GM12892 (cell line): ENCODE results near the gene IQGAP1.
A peak's percentile ranks its signal among the peaks of the same experiment; 100 is the strongest.

ENCODE experiments used
- DNase-seq: peaks from one replicate; pipeline ENCODE4 v3.0.0; 2011; ENCODE audit not compliant: insufficient read length
- FAIRE-seq: peaks from 2 replicates; lab custom pipeline; 2011; peaks lifted over from hg19 to GRCh38; lab: Jason Lieb, UNC
- POLR2A ChIP-seq: IDR thresholded peaks from 2 replicates; pipeline ENCODE4 v1.6.1; 2011; ENCODE audit warnings: low read depth, low read length, control low read depth
- POLR2AphosphoS5 ChIP-seq: IDR thresholded peaks from 2 replicates; pipeline ENCODE4 v1.6.1; 2011; ENCODE audit warnings: low read depth, low read length, control low read depth
- TAF1 ChIP-seq: IDR thresholded peaks from 2 replicates; pipeline ENCODE4 v1.6.1; 2011; ENCODE audit warnings: low read depth, mild to moderate bottlenecking, control low read depth, low read length, borderline replicate concordance

IQGAP1 gene

GRCh38 chr15:90381515-90381914 is 6.5 kb upstream of the IQGAP1 start:
- FAIRE-seq (no peak), DNase-seq (no peak)
- TF ChIP-seq TAF1 (no peak), POLR2A (no peak), POLR2AphosphoS5 (no peak)

GRCh38 chr15:90382320-90382719 is 5.7 kb upstream of the IQGAP1 start:
- FAIRE-seq, result no peak
- DNase-seq, result no peak
- TF ChIP-seq POLR2A (no peak), TAF1 (no peak), POLR2AphosphoS5 (no peak)

- DNase-seq (no peak), FAIRE-seq (no peak)
- TF ChIP-seq TAF1 (no peak), POLR2A (no peak), POLR2AphosphoS5 (no peak)
Observed at GRCh38 chr15:90386221-90386620, 1.8 kb upstream of the IQGAP1 start.

DNA sequence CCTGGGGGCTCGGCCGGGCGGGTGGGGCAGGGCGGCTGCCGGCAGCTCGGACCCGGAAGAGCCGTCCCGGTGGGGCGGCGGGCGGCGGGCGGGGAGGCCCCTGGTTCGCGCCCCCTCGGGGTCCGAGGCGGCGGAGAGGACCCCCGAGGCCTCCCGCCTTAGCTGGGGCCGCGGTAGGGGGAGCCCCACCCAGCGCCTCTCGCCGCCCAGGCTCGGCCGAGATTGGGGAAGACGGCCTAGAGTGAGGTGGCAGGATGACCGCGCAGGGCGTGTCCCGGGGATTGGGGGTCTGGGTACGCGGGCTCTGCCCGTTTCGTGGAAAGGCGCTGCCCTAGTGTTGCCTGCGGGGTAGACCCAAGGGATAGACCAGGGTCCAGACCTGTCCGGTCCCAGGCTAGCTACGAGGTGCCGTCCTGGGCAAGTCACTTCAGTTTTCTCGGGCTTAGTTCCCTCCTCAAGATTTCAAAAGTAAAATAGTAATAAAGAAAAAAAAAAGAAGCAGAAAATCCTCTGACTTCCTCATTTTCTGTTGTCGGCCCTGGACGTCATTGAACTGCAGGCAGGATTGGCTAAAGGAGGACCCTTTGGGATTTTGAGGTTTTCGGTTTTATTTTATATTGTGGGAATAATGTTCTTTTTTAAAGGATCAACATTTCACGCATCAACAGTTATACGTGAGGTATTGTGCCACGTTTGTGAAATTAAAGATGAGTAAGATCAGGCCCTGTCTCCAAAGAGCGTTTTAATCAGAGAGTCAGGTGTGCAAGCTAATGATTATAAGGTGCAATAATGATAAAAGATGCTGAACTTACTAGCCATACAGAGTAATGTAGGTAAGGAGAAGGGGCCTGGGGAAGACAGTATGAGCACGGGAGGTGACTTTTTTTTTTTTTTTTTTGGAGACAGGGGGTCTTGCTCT is 679 bp downstream of the IQGAP1 start:
- TF ChIP-seq POLR2AphosphoS5 (no peak), TAF1 (0 out of 2 replicates have a peak, but pooled peaks have one; percentile 2)
- FAIRE-seq (no peak), DNase-seq (peak; percentile 53)

GRCh38 chr15:90389513-90389912 is 1.5 kb downstream of the IQGAP1 start:
- FAIRE-seq (no peak), DNase-seq (no peak)
- TF ChIP-seq POLR2A (no peak), POLR2AphosphoS5 (no peak), TAF1 (no peak)

DNA sequence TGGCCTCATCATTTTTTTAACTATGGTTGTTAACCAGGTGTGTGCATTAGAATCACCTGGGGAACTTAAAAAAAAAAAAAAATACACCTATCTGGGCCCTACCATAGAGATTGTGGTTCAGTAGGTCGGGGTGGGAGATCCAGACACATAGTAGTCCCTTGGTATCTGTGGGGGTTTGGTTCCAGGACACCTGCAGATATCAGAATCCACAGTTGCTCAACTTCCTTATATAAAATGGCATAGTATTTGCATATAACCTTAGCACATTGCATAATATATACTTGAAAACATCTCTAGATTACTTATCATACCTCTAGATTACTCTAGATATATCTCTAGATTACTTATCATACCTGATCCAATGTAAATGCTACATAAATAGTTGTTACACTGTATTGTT is 5.0 kb downstream of the IQGAP1 start:
- DNase-seq, result no peak
- TF ChIP-seq POLR2AphosphoS5 (no peak), TAF1 (no peak), POLR2A (no peak)
- FAIRE-seq, result no peak

DNA sequence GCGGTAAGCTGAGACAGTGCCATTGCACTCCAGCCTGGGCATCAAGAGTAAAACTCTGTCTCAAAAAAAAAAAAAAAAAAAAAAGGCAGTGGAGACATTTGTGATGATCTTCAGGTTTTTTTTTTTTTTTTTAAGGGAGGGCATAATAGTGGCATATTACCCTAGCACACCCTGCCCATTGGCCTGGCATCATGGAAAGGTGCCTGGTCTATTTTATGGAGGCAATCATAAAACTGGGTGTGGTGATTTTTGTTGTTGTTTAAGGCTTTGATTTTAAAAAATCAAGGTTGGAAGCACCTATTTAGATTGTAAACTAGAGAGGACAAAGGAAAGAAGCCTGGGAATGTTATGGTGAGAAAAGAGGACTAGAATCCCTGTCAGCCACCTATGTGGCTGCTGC is 6.0 kb downstream of the IQGAP1 start:
- DNase-seq (no peak), FAIRE-seq (no peak)
- no peak for TF ChIP-seq POLR2AphosphoS5
- TF ChIP-seq POLR2A, result no peak
- no peak for TF ChIP-seq TAF1

- FAIRE-seq (no peak), DNase-seq (no peak)
- TF ChIP-seq TAF1 (no peak), POLR2A (no peak), POLR2AphosphoS5 (no peak)
Observed at GRCh38 chr15:90394748-90395442, 6.9 kb downstream of the IQGAP1 start.

GRCh38 chr15:90396321-90396720 is 8.3 kb downstream of the IQGAP1 start:
- no peak for TF ChIP-seq POLR2AphosphoS5
- TF ChIP-seq TAF1, result no peak
- TF ChIP-seq POLR2A, result no peak
- DNase-seq (no peak), FAIRE-seq (no peak)

- no peak for FAIRE-seq
- no peak for DNase-seq
- TF ChIP-seq POLR2AphosphoS5 (no peak), TAF1 (no peak), POLR2A (no peak)
Observed at GRCh38 chr15:90400005-90400758, 12.1 kb downstream of the IQGAP1 start.

GRCh38 chr15:90400759-90401314 is 12.8 kb downstream of the IQGAP1 start:
- FAIRE-seq, result peak; percentile 79
- TF ChIP-seq TAF1, result no peak
- TF ChIP-seq POLR2A, result no peak
- TF ChIP-seq POLR2AphosphoS5, result no peak
- DNase-seq, result peak; percentile 55

DNA sequence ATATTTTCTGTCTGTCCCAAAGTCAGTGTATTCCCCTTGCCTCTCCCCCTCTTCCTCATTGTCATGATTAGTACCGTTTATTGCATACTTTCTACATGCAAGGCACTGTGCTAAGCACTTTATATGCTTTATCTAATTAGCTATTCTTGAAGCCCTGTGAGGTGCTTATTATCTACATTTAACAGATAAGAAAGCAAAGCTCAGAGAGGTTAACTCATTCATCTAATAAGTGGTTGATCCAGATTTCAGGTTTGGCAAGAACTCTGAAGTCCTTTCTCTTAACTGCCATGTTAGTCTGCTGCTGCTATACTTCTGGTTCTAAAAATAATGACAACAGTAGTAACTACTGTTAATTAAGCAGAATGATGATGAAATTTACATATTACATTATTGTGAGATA is 13.5 kb downstream of the IQGAP1 start:
- DNase-seq (no peak), FAIRE-seq (no peak)
- TF ChIP-seq POLR2A, result no peak
